ENCODE data around the gene IQGAP3. TPM values are rescaled to one million over a fixed set of nuclear protein-coding genes. Genes with fewer than 3 reads are reported as not detected.

Gene IQGAP3
- total and polyA plus RNA-seq, 2 of the 4 experiments (the other 2 are of a cell fraction) = 12.5 to 13.6 TPM

- in situ Hi-C loops (cut with MboI; ENCODE audit: low sequenced_read_pairs) (no loop called here), intact Hi-C loops (cut with micrococcal nuclease) (no loop called here), dilution Hi-C loops (cut with HindIII; ENCODE audit: low sequenced_read_pairs, unreplicated experiment) (no loop called here)
- Histone ChIP-seq H4K20me1 (ENCODE audit: insufficient read depth, low read length) (no peaks in the 10 kb centered on the region), H3K27ac (ENCODE audit: insufficient read depth, low read length) (no peak overlapping the region), H3K9me1 (ENCODE audit: insufficient read depth, low read length) (peaks cover 4% of the 10 kb centered on the region; the same call in 1 of the 2 replicates), H2BK20ac (ENCODE audit: low read depth, low read length) (no peak overlapping the region), H3K18ac (ENCODE audit: low read depth, low read length) (no peak overlapping the region), H3K4me1 (ENCODE audit: control insufficient read depth, insufficient read depth, low read length) (no peaks in the 10 kb centered on the region), H3K23ac (ENCODE audit: low read depth, low read length) (no peak overlapping the region), H3K36me3 (ENCODE audit: control insufficient read depth, insufficient read depth, low read length) (peaks cover 17% of the 10 kb centered on the region), H3K4ac (ENCODE audit: low read depth, low read length) (no peak overlapping the region), H2AK5ac (ENCODE audit: low read depth, low read length) (no peak overlapping the region), H2BK15ac (ENCODE audit: low read depth, low read length) (no peak overlapping the region), H2BK5ac (ENCODE audit: low read depth, low read length, poor library complexity, severe bottlenecking) (no peak overlapping the region), H3K56ac (ENCODE audit: extremely low read depth, insufficient read depth, low read length) (no peak overlapping the region), H3K4me3 (ENCODE audit: insufficient read depth, low read depth, low read length) (no peak overlapping the region), H4K91ac (ENCODE audit: insufficient read depth, low read depth, low read length) (no peak overlapping the region), H3K79me1 (ENCODE audit: low read depth in 1 of 2, low read length in 2 of 2) (no peaks in the 10 kb centered on the region; a peak in 1 of 4 replicates), H3K27me3 (ENCODE audit: control insufficient read depth, insufficient read depth, low read length) (no peaks in the 10 kb centered on the region), H2BK120ac (ENCODE audit: low read depth, low read length) (no peak overlapping the region), H2AFZ (replicated peaks; ENCODE audit: low read length, poor library complexity) (no peak overlapping the region), H2AK9ac (replicated peaks; ENCODE audit: low read depth, low read length, poor library complexity) (no peak overlapping the region), H3K9ac (ENCODE audit: low read depth, low read length) (no peak overlapping the region), H3K9me3 (ENCODE audit: control insufficient read depth, insufficient read depth, low read length) (no peaks in the 10 kb centered on the region), H3K14ac (replicated peaks; ENCODE audit: low read depth, low read length) (no peak overlapping the region), H4K5ac (ENCODE audit: low read depth, low read length) (no peak overlapping the region), H3K4me2 (ENCODE audit: low read depth, low read length) (no peak overlapping the region), H4K8ac (ENCODE audit: low read depth in 2 of 2, low read length in 2 of 2) (no peak overlapping the region)
- BruUV-seq (replicated peaks) = no TSS peak
- DNase-seq (no peak), ATAC-seq (ENCODE audit: low read depth) (no peak)
- ChIA-PET POLR2A (ENCODE audit: unreplicated experiment) (no interaction called here), CTCF (no interaction called here)
- WGBS, 2 experiments (ENCODE audit: extremely low coverage in 2 of 2, insufficient read length in 1 of 2) = no CpG with 5 or more reads among the region's 3 CpGs
- no peak for TF ChIP-seq RCOR1 (IDR thresholded peaks at IDR 0.05; ENCODE audit: insufficient replicate concordance, low read length)
- TF ChIP-seq RAD21 (IDR thresholded peaks at IDR 0.05; ENCODE audit: low read length) = no peak
- no peak for TF ChIP-seq MXI1 (IDR thresholded peaks at IDR 0.05; ENCODE audit: borderline replicate concordance, low read depth, low read length)
- no peak for TF ChIP-seq BHLHE40 (IDR thresholded peaks at IDR 0.05; ENCODE audit: low read depth, low read length)
- TF ChIP-seq POLR2A (IDR thresholded peaks at IDR 0.05; ENCODE audit: low read depth, low read length) = no peak
- no peak for TF ChIP-seq CEBPB (IDR thresholded peaks at IDR 0.05; ENCODE audit: low read depth, low read length)
- no peak for TF ChIP-seq MAFK (IDR thresholded peaks at IDR 0.05; ENCODE audit: low read depth, low read length)
- no peak for TF ChIP-seq SMC3 (IDR thresholded peaks at IDR 0.05; ENCODE audit: low read depth, low read length)
- TF ChIP-seq FOS (IDR thresholded peaks at IDR 0.05; ENCODE audit: low read depth, low read length) = no peak
- TF ChIP-seq USF2 (IDR thresholded peaks at IDR 0.05; ENCODE audit: low read depth, low read length) = no peak
- no peak for TF ChIP-seq CHD1 (IDR thresholded peaks at IDR 0.05; ENCODE audit: low read depth, low read length)
- TF ChIP-seq NFE2L2 (IDR thresholded peaks at IDR 0.05; ENCODE audit: low read depth, low read length) = no peak
- TF ChIP-seq ELK1 (IDR thresholded peaks at IDR 0.05; ENCODE audit: borderline replicate concordance, low read depth, low read length) = no peak
- no peak for TF ChIP-seq MAZ (IDR thresholded peaks at IDR 0.05; ENCODE audit: borderline replicate concordance, low read depth, low read length)
- no peak for TF ChIP-seq CTCF (conservative IDR thresholded peaks at IDR 0.05; ENCODE audit: low read depth, low read length)
- TF ChIP-seq RFX5 (IDR thresholded peaks at IDR 0.05; ENCODE audit: low read depth, low read length) = no peak
Measured at GRCh38 chr1:156544592-156545102, 27.7 kb downstream of the IQGAP3 start.
